ACHN (cell line): Measurements from ENCODE around the gene SARS1.
"Not testable (repeated sequence)": the region's sequence is repeated elsewhere in the genome, so short reads cannot be mapped to it uniquely, and the experiment has no call there.

Experiments
- DNase-seq: peaks from one replicate; pipeline ENCODE4 v3.0.0-alpha.2; 2015
- in situ Hi-C: cut with HindIII; loops from 2 replicates; pipeline ENCODE4 v1.10.0; 2017; ENCODE audit warnings: low sequenced_read_pairs, low pct_ligation_motif_present, low pct_unique_long_range_greater_than_20kb

The SARS1 gene

DNA sequence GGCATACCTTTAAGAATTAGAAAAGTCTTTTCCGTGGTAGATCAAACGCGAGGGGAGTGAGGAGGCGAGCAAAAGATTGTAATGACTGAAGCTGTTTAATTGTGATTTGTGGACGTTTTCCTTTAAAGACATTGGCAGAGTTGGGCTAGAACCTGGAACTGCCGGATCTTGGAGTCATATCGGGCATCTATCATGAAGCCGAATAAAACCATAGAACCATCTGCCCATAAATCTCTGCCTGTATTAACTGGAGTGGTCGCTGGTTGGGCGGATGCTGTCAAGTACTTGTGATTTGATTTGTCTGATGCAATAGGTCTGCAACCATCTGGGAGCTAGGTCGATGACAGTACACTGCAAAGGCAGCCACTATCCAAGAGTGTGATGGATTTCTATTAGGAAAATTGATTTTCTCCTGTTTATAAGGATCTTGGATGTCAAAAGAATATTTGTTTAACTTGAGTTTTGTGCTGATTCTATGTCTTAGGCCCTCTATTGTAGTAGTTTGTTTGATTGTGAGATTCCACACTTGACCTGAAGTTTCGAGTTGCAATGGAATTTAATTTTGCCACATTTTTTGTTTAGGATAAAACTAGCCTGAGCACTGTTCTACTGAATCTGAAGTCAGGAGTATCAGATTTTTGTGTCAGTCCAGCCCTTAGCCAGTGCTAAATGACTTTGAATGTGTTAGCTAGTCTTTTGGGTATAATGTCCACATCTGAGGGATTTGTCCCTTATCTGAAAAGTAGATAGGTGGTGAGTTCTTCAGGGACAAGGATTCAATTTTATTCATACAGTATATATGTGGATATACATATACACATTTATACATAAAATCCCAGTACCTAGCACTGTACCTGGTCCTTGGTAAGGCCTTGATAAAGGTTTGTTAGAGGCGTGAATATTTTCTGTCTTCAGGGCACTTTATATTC lies 1.2 kb downstream of the SARS1 start:
- in situ Hi-C loops = no loop called here
- peak; percentile 86 for DNase-seq

DNA sequence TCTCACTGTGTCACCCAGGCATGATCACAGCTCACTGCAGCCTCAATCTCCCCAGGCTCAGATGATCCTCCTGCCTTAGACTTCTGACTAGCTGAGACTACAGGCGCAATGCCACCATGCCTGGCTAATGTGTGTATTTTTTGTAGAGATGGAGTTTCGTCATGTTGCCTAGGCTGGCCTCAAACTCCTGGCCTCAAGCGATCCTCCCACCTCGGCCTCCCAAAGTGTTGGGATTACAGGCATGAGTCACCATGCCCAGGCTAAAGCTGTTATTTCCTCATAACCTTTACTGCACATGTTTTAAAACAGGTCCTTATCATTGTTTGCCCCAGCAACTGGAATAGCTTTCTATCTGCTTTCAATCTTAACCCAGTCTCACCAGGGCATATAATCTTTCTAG lies 2.9 kb downstream of the SARS1 start:
- no peak for DNase-seq
- in situ Hi-C loops = no loop called here

DNA sequence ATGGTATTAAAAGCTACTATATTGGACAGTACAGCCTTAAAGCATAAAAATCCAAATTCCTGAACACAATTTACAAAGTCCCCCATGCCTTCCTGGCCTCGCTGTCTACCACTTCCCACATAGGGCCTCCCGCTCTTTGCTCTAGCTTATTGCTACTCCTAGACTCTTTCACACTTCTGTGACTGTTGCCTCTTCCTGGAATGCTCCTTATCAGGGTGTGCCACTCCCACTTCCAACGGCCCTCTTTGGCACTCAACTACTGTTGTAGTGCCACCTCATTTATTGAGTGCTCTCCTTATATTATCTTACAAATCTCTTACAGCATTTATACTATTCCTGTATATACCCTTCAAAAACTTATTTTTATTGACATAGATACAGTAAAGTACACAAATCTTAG lies 4.8 kb downstream of the SARS1 start:
- in situ Hi-C loops = no loop called here
- no peak for DNase-seq

DNA sequence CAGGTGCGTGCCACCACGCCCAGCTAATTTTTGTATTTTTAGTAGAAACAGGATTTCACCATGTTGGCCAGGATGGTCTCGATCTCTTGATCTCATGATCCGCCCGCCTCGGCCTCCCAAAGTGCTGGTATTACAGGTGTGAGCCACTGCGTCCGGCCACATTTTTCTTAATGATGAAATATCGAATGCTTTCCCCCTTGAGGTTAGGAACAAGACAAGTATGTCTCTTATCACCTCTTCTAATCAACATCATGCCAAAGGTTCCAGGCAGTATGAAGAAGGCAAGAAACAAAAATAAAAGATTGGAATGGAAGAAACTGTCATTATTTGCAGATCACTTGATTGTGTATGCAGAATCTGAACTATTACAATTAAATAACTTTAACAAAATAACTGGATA lies 7.5 kb downstream of the SARS1 start:
- in situ Hi-C loops, DNase-seq: not testable (repeated sequence)

DNA sequence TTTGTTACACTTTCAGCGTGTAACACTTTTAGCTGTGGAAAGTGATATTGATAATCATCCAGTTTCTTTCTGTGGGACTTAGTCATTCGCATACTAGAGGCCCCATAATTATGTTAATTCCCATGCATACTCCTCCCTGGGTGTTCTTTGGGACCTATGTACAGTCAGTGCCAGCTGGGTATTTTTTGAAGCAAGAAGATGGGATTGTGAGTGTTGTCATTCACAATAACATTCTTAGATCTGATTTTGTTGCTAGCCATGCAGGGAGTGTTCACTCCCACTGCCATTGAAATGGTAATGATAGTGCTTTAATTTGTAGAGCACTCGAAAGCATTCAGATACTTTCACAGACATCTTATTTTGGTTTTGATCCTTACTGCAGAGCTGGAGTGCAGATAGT lies 11.6 kb downstream of the SARS1 start:
- in situ Hi-C loops = no loop called here

DNA sequence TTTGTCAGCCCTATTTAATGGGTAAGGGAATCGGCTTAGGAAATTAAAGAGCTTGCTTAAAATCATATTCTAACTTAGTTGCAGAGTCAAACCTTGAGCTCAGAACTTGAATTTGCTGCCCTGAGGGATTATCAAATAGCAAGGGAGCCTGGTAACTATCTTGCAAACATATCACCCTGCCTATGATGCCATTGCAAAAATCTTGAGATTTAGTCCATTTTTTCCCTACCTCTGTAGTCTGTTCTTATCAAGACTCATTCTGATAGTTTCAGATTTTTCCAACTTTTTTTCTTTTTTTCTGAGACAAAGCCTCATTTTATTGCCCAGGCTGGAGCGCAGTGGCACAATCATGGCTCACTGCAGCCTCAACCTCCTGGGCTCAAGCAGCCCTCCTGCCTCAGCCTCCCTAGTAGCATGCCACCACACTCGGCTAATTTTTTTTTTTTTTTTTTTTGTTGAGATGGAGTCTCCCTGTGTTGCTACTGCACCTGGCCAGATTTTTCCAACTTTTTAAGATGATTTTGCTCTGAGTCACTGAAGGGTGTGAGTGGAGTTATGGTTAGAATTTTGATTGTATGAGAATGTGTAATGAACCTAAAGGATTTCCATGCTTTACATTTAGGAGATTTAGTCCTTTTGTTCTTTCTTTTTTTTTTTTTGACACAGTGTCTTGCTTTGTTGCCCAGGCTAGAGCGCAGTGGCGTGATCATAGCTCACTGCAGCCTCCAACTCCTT lies 12.2 kb downstream of the SARS1 start:
- no peak for DNase-seq
- in situ Hi-C loops = no loop called here

More for the DNA sequence above, 11.6 kb downstream of the SARS1 start:
- no peak for DNase-seq

DNA sequence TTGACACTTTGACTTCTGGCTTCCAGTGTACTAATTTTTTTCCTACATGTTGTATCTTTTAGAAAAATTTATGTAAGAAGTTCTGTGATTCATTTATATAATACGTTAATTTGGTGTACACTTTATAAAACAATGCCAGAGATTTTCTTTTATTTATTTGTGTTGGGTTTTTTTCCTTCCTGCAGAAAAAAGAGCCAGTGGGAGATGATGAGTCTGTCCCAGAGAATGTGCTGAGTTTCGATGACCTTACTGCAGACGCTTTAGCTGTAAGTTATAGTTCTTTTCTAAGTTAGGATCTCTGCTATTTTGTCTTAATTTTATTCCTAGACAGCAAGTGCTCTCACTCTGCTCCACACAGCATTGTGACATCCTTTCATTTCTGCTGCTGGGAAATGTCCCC lies 14.4 kb downstream of the SARS1 start:
- in situ Hi-C loops = no loop called here
- DNase-seq = no peak

DNA sequence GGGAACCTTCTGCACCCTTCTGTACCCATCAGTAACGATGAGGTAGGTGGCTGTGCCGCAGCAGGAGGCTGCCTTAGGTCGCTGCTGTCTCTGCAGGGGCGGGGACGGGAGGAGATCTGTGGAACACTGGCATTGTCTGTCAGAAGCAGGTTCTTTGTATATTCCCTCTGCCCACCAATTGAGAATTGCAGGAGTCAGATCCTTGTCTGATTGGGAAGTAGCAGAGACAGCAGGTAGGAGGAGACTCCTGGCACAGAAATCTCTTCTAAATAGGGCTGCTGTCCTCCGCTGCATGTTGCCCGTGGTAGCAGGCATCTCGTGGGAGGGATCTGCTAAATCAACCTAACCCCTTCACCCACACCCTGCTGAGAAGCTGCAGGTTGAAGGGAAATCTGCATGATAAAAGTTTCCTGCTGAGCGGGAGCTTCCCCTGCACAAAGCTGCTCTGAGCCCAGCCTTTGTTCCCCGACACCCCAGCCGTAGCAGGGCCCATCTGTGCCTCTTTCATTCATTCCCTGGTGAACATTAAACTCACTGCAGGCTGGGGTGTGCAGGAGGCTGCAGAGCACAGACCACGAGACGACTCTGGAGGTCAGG lies 15.9 kb downstream of the SARS1 start:
- DNase-seq = no peak

DNA sequence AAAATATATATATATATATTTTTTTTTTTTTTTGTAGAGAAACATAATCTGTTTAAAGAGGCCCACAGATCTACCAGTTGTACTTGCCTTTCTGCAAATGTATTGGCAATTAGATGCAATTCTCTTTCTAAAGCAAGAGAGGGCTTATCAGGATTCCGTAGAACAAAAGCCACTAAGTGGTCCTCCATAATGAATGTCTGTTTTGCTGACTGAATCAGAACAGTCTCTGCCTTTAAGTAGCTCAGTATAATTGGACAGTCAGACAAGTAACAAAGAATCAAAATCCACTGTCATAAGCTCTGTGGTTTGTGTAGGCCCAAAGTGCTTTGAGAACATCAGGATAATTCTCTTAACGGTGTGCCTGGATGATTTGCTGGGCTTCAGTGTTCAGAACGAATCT lies 17.3 kb downstream of the SARS1 start:
- DNase-seq = no peak
- in situ Hi-C loops = no loop called here

More for the DNA sequence above, 15.9 kb downstream of the SARS1 start:
- in situ Hi-C loops = no loop called here

DNA sequence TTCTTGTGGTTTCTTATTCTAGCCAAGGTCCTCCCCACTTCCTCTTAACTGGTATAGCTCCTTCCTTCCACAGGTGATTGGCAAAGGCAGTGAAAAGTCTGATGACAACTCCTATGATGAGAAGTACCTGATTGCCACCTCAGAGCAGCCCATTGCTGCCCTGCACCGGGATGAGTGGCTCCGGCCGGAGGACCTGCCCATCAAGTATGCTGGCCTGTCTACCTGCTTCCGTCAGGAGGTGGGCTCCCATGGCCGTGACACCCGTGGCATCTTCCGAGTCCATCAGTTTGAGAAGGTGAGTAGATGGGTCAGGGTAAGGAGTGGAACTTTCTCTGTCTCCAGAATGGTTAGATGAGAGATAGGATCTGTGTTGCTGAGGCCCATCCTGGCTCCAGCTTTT lies 21.4 kb downstream of the SARS1 start:
- no peak for DNase-seq
- in situ Hi-C loops = no loop called here

DNA sequence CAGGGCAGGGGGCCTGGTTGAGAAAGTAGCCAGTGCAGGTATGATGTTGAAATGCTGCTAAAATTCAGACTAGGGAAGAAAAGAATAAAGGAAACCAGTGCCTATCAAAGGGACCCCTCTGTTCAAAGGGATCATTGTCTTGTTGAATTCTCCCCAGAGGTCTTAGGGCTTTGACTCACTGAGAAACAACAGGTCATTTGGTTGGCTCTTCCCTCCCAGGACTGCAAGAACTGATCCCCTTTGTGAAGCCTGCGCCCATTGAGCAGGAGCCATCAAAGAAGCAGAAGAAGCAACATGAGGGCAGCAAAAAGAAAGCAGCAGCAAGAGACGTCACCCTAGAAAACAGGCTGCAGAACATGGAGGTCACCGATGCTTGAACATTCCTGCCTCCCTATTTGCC lies 23.8 kb downstream of the SARS1 start:
- in situ Hi-C loops = no loop called here
- no peak for DNase-seq

DNA sequence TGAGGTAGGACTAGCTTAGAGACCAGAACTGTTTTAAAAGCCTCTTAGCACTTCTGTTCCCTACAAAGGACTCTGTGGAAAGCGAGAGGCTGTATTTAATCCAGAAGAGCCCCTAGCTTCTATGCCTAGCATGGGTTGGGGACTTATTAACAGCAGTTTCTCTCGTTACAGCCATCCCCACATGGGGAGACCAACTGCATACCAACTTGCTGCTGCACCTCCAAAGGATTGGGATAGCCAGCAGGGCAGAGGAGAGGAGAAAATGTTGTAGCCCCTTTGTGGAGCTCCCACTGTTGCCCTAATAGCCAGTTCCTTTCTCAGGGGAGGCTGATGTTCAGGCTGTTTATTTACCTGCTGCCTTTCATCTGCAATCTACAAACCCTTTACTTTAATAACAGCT lies 24.7 kb downstream of the SARS1 start:
- no peak for DNase-seq
- in situ Hi-C loops = no loop called here

DNA sequence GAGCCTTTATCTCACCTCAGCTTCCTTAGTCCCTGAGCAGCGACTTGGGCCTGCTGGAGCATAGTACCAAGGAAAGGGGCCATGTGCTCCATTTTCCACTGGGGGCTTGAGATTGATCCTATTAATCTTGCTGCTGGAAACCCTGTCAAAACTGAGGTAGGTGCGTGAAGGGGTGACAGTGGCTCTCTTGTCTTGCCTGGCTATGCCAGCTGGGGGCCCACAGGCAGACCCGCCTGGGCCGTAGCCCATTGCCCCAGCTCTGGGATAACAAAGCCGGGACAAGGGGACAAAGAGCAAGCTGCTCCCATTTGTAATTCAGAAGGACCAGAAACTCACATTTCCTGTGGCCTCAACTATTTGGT lies 25.3 kb downstream of the SARS1 start:
- no peak for DNase-seq
- in situ Hi-C loops = no loop called here

DNA sequence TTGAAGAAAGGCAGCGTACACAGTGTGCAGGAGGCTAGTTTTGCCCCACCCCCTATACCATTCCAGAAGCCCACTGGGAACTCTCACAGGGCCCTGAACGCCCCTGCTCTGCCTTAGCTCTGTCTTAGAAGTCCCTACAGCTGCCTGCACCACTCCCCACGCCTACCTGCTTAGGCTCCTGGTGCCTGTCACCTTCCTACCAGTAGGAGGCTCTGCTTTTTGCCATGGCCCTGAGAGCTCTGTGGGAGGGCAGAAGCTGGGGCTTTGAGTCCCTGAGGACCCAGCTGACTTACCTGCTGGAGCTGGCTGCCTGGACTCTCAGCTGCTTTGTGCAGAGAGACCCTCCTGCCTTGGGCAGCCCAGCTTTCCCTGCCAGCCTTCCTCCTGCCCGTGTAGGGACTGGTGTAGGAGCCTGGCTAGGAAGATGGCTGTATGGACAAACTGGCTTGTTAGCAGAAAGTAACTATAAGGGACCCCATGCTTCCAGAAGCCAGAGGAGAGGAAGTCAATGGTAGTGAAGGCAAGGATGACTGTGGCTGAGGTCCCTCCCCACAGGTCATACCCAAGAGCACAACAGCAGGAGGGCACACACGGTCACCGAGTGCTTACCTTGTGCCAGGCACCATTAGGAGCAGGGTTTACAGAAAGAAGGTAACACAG lies 25.8 kb downstream of the SARS1 start:
- in situ Hi-C loops = no loop called here
- DNase-seq = peak; percentile 53

DNA sequence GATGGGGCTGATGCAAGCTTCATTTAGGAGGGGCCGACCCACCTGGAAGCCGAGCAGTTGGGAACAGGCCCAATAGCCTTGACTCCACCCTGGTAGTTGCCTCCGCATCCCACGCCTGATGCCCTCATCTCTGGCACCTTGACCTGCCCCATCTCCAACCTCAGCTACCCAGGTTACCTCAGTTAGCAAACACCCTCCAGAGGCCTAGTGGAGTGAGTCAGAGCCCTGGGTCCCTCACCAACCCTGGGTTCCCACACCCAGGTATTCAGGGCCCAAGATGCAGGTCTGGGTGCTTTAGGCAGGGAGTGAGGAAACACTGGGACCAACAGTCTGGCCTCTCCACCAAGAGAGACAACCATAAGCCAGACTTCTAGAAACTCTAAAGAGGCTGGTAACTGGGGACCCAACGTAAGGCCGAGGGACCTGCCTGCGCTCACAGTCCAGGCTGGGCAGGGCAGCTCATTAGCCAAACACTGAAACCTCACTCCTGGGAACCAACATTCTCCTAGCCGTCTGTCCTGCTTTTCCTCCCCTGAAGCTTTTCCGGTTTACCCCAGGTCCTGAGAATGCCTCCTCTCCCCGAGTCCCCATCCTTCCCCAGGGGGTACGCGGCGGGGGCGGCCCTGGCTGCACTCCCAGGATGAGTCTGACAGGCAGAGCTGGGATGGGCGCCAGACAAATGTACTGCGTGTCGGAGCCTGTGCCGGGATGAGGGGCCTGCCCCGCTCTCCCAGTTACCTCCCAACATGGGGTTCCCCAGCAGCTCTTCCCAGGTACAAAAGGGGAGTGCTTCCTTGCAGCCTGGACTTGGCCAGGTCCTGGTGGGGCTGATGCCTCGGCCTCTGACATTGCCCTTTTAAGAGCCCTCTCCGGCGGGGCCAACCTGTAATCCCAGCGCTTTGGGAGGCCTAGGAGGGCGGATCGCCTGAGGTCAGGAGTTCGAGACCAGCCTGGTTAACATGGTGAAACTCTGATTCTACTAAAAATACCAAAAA lies 26.7 kb downstream of the SARS1 start:
- DNase-seq = no peak
- in situ Hi-C loops = no loop called here

DNA sequence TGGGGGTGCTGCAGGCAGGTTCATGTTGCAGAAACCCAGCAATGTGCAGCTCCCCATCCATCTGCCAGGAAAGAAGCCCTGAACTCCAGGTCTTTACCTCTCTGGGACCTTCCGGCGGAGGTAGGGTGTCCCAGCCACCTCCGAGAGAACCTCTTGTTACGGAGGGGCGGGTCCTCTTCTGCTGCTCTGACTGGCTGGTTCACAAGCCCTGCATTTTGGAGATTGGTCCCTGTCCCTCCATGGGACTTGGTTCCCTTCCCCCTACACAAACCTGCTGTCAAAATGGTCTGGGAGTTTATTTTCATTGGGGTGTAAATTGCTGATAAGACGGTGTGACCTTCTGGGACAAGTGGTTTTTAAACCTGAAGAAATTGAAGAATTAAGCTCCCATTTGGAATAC lies 27.6 kb downstream of the SARS1 start:
- no peak for DNase-seq

DNA sequence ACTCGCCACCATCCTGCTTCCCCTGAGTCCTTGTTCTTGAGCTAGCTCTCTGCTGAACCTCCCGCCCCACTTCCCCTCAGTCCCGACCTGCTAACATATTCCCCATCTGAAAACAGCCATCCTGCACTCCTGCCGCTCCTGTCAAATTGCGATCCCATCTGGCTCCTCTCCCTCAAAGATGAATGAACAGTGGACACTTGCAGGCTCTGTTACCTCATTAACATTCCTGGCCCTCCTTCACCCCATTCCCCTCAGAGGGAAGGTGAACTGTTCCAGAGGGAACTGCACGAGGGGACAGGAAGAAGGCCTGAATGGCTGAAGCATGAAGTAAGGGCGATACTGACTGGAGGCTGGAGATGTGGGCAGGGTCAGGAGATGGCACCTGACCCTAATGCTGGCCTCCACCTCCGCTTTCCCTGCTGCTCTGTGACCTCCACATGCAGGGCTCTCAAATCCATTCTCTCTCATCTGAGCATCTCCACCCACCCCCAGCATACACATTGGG lies 28.2 kb downstream of the SARS1 start:
- in situ Hi-C loops = no loop called here
- DNase-seq = no peak

More for the DNA sequence above, 27.6 kb downstream of the SARS1 start:
- in situ Hi-C loops = no loop called here

DNA sequence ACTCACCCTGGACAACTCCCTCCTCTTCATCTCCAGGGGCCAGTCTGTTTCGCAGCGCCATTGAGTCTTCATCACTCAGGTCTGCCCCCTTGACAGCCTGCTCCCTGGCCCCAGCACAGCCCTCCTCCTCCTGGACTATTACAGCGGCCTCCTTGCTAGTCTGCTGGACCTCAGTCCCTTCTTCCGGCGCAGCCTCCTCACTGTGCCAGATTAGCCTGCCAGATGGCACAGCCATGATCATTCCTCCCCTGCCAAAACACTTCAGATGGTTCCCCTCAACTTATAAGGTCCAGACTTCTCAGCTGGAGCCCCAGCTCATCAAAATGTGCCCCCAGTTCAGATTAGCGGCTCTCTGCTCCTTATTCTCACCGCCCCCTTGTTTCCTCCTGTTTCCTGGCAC lies 28.7 kb downstream of the SARS1 start:
- in situ Hi-C loops = no loop called here
- no peak for DNase-seq
